Skin of body (tissue), 2 donors: Measurements from ENCODE around the gene POLR1H. TPM values are rescaled to one million over a fixed set of nuclear protein-coding genes. Genes with fewer than 3 reads are reported as not detected.

Experiments
- small RNA-seq: library from RNA; depleted of rRNA; stranded (forward); fragments of <200 nt; gene quantifications from one replicate; pipeline ENCODE3, GENCODE V24; 2014; ENCODE audit warnings: low replicate concordance
- total RNA-seq: library from RNA; depleted of rRNA; stranded (reverse); fragments of >200 nt; gene quantifications from one replicate; pipeline ENCODE4 v1.2.3, GENCODE V29; 2014

Gene POLR1H
- total RNA-seq, 1 donor from 2014 or later, result 22.1 TPM

Small RNA genes lying within 50 kb of the gene (small RNA-seq; reads per million reads assigned to genes)
- gene RF02218, result not detected
- not detected for gene RF02219
- gene RF02220, result not detected

Other genes starting within 250 kb of the POLR1H start
- 0.10 TPM for gene HLA-G, start 233.4 kb upstream of the POLR1H start, total RNA-seq
- 96.6 TPM for gene HLA-A, start 118.7 kb upstream of the POLR1H start, total RNA-seq
- gene PPP1R11, start 5.9 kb downstream of the POLR1H start, total RNA-seq, result 12.1 TPM
- 4.0 TPM for gene RNF39, start 14.5 kb downstream of the POLR1H start, total RNA-seq
- not detected for gene TRIM31, start 51.8 kb downstream of the POLR1H start, total RNA-seq
- gene TRIM40, start 74.9 kb downstream of the POLR1H start, total RNA-seq, result not detected
- gene TRIM10, start 99.9 kb downstream of the POLR1H start, total RNA-seq, result 2.2 TPM
- 1.4 TPM for gene TRIM15, start 102.3 kb downstream of the POLR1H start, total RNA-seq
- gene TRIM26, start 152.1 kb downstream of the POLR1H start, total RNA-seq, result 18.9 TPM